Glomerular endothelial cell (primary cell): Measurements from ENCODE around the gene APEX1. TPM values are rescaled to one million over a fixed set of nuclear protein-coding genes. Genes with fewer than 3 reads are reported as not detected.
A peak's percentile ranks its signal among the peaks of the same experiment; 100 is the strongest.
"Not testable (repeated sequence)": the region's sequence is repeated elsewhere in the genome, so short reads cannot be mapped to it uniquely, and the experiment has no call there.

Source experiments
- DNase-seq: peaks from one replicate; pipeline ENCODE4 v3.0.0-alpha.2; 2011; ENCODE audit warnings: low read depth, low spot score; ENCODE audit errors: extremely low read depth
- total RNA-seq: library from RNA; depleted of rRNA; stranded (reverse); fragments of >200 nt; gene quantifications from 2 replicates; pipeline ENCODE4 v1.2.3, GENCODE V29; 2015

The APEX1 gene
- total RNA-seq, 1 donor from 2014 or later, result 152 TPM

GRCh38 chr14:20435582-20436362, 19.3 kb upstream of the APEX1 start, which contains the start of gene KLHL33:
TSS of gene KLHL33 (minus strand) at chr14:20436166. CDS start at chr14:20435811, 355 bp downstream.
- no peak for DNase-seq

GRCh38 chr14:20436363-20436755, 18.7 kb upstream of the APEX1 start:
- no peak for DNase-seq

GRCh38 chr14:20438664-20439063, 16.4 kb upstream of the APEX1 start:
- no peak for DNase-seq

GRCh38 chr14:20440465-20440864, 14.6 kb upstream of the APEX1 start:
- no peak for DNase-seq

GRCh38 chr14:20440882-20441281, 14.1 kb upstream of the APEX1 start:
- peak; percentile 36 for DNase-seq

GRCh38 chr14:20441461-20441860, 13.6 kb upstream of the APEX1 start:
- no peak for DNase-seq

GRCh38 chr14:20443650-20444049, 11.4 kb upstream of the APEX1 start:
- DNase-seq, result not testable (repeated sequence)

GRCh38 chr14:20446889-20447288, 8.1 kb upstream of the APEX1 start:
- DNase-seq, result no peak

- DNase-seq, result not testable (repeated sequence)
These were observed 2.2 kb upstream of the APEX1 start for GRCh38 chr14:20452831-20453230.

- DNase-seq, result peak; percentile 66
These were observed 602 bp downstream of the APEX1 start for GRCh38 chr14:20455355-20456300.

- no peak for DNase-seq
These were observed 1.9 kb downstream of the APEX1 start for GRCh38 chr14:20456971-20457370.

GRCh38 chr14:20458031-20458789, 3.2 kb downstream of the APEX1 start:
- no peak for DNase-seq

- DNase-seq, result no peak
These were observed 5.6 kb downstream of the APEX1 start for GRCh38 chr14:20460458-20461224.

- DNase-seq, result peak; percentile 99
These were observed 6.5 kb downstream of the APEX1 start, which contains the start of gene PIP4P1 for GRCh38 chr14:20461225-20462141. TSS of gene PIP4P1 (minus strand) at chr14:20461434. CDS start at chr14:20461325, 109 bp downstream.

GRCh38 chr14:20468764-20469241, 13.8 kb downstream of the APEX1 start:
- no peak for DNase-seq

- DNase-seq, result no peak
These were observed 14.3 kb downstream of the APEX1 start, which contains the start of gene PNP for GRCh38 chr14:20469242-20469889. TSS of gene PNP (plus strand) at chr14:20469406. CDS start at chr14:20469525, 119 bp downstream.

- no peak for DNase-seq
These were observed 15.0 kb downstream of the APEX1 start for GRCh38 chr14:20469890-20470602.

- DNase-seq, result no peak
These were observed 15.5 kb downstream of the APEX1 start for GRCh38 chr14:20470603-20470901.
